Urothelium cell line (cell line): Measurements from ENCODE around the gene ITPKB.
A peak's percentile ranks its signal among the peaks of the same experiment; 100 is the strongest.

Experiments
- DNase-seq: peaks from one replicate; pipeline ENCODE4 v3.0.0; 2011; ENCODE audit warnings: low spot score, mixed read lengths
- FAIRE-seq: peaks from 2 replicates; lab custom pipeline; 2011; peaks lifted over from hg19 to GRCh38; lab: Jason Lieb, UNC

The ITPKB gene

GRCh38 chr1:226688056-226688748, 50.9 kb downstream of the ITPKB start:
- DNase-seq (no peak), FAIRE-seq (no peak)

GRCh38 chr1:226687426-226687825, 51.7 kb downstream of the ITPKB start:
- FAIRE-seq (no peak), DNase-seq (no peak)

GRCh38 chr1:226686440-226687425, 52.3 kb downstream of the ITPKB start:
- no peak for DNase-seq
- FAIRE-seq, result no peak

- no peak for FAIRE-seq
- DNase-seq, result no peak
Measured at GRCh38 chr1:226685196-226685820, 53.8 kb downstream of the ITPKB start.

- FAIRE-seq (no peak), DNase-seq (no peak)
Measured at GRCh38 chr1:226684026-226684425, 55.1 kb downstream of the ITPKB start.

- FAIRE-seq, result no peak
- DNase-seq, result no peak
Measured at GRCh38 chr1:226682871-226683814, 55.9 kb downstream of the ITPKB start.

- FAIRE-seq, result no peak
- DNase-seq, result no peak
Measured at GRCh38 chr1:226681652-226682493, 57.2 kb downstream of the ITPKB start.

GRCh38 chr1:226680653-226681052, 58.4 kb downstream of the ITPKB start:
- no peak for FAIRE-seq
- no peak for DNase-seq

GRCh38 chr1:226679853-226680516, 59.1 kb downstream of the ITPKB start:
- no peak for FAIRE-seq
- peak; percentile 57 for DNase-seq

GRCh38 chr1:226679262-226679661, 59.8 kb downstream of the ITPKB start:
- DNase-seq (no peak), FAIRE-seq (no peak)

GRCh38 chr1:226678701-226679100, 60.4 kb downstream of the ITPKB start:
- DNase-seq (no peak), FAIRE-seq (no peak)

GRCh38 chr1:226678251-226678650, 60.8 kb downstream of the ITPKB start:
- DNase-seq (no peak), FAIRE-seq (no peak)

- DNase-seq (peak; percentile 81), FAIRE-seq (peak; percentile 44)
Measured at GRCh38 chr1:226677027-226678020, 61.8 kb downstream of the ITPKB start.

GRCh38 chr1:226676381-226676780, 62.7 kb downstream of the ITPKB start:
- DNase-seq, result no peak
- FAIRE-seq, result no peak

GRCh38 chr1:226675715-226676357, 63.2 kb downstream of the ITPKB start:
- DNase-seq (no peak), FAIRE-seq (no peak)

- DNase-seq (no peak), FAIRE-seq (no peak)
Measured at GRCh38 chr1:226674892-226675714, 64.0 kb downstream of the ITPKB start.
